M059J (cell line): ENCODE measurements around the gene RAB43. TPM values are rescaled to one million over a fixed set of nuclear protein-coding genes. Genes with fewer than 3 reads are reported as not detected.

Source experiments
- DNase-seq: peaks from one replicate; pipeline ENCODE4 v3.0.0-alpha.2; 2012; ENCODE audit warnings: low read depth
- total RNA-seq: library from RNA; depleted of rRNA; stranded (reverse); fragments of >200 nt; shearing (Covaris generic); gene quantifications from 2 replicates; pipeline ENCODE4 v1.2.3, GENCODE V29; 2014

Gene RAB43
- total RNA-seq, 1 experiment from 2014 or later = 21.1 TPM

DNA sequence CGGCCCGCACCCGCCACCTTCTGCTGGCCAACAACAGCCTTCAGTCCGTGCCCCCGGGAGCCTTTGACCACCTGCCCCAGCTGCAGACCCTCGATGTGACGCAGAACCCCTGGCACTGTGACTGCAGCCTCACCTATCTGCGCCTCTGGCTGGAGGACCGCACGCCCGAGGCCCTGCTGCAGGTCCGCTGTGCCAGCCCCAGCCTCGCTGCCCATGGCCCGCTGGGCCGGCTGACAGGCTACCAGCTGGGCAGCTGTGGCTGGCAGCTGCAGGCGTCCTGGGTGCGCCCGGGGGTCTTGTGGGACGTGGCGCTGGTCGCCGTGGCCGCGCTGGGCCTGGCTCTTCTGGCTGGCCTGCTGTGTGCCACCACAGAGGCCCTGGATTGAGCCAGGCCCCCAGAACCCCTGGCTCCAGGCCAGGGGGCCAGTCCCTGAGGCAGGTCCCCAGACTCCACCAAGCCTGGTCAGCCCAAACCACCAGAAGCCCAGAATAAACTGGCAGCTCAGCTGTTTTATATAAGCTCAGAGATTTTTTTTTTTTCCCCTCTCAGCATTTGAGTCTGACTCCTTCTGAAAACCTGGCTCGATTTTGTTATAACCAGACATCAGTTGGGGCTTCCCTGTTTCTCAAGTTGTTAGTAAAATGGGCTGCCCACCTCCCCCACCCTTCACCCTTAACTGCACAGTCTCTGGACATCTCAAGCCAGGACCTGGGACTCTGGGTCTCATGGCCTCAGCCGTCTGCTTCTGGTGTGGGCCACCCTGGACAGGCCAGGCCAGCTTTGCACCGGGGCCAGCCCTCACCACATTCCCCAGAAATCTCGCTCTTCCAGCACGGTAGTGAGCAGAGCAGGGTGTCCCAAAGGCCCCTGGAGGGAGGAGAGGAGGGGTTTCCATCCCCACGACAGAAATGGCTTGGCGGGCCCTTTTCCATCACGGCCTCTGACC lies 59.4 kb downstream of the RAB43 start:
- no peak for DNase-seq

DNA sequence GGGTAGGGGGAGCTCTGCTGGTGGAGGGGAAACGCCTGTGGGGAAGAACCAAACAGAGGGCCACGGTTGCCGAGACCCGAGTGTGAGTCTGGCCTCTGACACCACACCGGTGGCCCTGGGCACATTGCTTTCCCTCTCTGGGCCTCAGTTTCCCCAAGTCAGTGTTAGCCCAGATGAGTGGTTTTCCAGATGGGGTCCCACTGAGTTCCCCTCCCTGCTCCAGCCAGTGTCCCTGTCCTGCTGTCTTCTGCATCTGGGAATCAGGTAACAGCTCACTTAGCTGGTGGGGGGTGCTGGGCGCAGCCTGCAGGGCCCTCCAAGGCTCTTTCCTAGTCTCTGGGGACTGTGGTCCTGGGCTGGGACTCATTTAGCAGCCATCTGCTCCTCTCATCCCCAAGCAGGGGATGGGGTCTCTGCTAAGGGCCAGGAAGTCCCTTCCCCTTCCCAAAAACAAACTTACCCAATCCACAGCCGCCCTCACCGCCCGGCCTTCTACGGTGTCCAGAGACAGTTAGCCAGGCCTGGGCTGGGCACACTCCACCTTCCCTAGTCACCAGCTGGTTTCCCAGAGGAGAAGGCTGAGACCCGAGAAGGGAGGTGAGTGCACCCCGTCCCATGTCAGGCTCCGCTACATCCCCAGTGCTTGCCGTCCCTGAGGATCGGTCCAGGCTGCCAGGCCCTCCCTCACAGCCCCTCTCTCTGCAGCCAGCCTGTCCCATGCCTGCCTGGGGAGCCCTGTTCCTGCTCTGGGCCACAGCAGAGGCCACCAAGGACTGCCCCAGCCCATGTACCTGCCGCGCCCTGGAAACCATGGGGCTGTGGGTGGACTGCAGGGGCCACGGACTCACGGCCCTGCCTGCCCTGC lies 60.3 kb downstream of the RAB43 start:
- DNase-seq = no peak

DNA sequence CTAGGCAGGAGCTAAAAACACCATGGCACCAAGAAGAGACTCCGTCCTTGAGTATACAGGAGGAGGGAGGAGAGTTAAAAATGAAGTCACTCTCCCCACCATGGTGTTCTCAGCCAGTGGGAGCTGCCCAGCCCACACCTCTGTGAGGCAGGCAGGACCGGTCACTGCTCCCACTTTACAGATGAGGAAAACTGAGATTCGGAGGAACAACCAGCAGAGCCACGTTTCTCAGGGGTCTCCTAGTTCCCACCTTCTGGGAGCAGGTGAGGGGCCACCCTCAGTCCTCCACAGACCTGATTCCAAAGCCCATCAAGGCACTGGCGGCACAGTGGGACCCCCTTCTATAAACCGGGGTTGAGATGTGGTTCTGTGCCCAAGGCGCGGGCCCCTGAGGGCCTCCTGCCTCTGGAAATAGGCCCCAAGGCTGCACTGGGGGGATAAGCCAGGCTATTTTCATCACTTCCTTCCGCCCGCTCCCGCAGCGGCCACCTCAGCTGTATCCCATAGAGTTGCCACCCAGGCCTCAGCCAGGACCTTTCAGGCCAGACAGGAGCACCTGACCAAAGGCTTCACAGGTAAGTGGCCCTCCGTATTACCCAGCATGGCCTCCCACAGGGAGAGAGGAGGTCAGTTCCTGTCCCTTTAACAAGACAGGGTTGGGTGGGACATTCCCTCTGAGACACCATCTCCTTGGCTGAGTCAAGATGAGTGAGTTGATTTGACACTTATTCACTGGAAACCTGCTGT lies 61.2 kb downstream of the RAB43 start, which contains the start of gene GP9:
GP9 (plus strand) TSS at position 504 of the 747 bp plus-strand sequence. CDS start 961 bp downstream, outside the sequence.
- DNase-seq = no peak

DNA sequence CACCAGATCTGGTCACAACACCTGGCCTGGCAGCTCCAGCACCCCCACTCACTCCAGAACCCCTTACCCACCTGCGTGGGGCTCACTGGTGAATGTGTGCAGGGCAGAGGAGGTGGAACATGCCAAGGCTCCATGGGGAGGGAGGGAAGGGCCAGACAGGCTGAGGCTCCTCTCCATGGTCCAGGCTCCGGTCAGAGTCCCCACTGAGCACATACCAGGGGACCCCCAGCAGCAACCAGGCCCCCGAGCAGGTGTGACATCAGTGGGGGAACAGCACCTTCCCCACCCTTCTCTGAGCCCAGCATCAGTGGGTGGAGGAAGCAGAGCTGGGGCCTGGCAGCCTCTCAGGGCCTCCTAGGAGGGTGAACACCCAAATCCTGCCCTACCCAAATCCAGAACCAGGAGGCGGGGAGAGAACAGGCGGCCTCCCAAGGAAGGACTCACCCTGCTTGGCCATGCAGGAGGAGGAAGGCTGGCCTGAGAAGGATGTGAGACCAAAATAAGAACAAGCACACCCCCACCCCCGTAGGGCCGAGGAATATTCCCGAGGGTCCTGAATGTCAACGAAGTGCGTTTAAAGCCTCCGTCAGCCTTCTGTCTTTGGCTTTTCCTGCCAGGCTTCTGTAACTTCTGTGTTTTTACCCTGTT lies 62.2 kb downstream of the RAB43 start:
- no peak for DNase-seq

DNA sequence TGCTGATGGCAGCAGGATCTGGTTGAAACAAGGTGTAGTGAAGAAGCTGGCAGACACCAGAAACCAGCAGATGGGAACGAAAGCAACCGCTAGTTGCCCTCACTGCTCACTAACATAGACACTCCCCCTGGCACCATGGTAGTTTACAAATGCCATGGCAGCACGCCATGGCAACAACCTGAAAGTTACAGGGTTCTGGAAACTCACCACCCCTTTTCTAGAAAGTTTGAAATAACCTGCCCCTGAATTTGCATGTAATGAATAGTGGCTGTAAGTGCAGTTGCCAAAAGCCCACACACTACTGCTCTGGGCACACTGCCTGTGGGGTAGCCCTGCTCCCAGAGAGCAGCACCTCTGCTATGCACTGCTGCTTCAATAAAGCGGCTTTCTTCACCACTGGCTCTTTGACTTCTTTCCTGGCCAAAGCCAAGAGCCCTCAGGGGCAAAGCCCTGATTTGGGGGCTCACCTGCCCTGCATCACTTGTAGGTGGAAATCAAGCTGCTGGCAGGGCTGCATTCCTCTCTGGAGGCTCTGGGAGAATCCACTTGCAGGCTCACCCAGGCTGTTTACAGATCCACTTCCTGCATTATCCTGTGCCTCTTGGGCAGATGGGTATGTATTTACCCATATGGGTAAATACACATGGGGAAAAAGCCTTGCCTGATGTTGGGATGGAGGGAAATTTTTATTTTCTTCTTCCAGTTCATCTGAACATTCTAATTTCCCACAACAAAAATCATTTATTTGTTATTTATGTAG lies 63.0 kb downstream of the RAB43 start:
- DNase-seq = peak; percentile 64

DNA sequence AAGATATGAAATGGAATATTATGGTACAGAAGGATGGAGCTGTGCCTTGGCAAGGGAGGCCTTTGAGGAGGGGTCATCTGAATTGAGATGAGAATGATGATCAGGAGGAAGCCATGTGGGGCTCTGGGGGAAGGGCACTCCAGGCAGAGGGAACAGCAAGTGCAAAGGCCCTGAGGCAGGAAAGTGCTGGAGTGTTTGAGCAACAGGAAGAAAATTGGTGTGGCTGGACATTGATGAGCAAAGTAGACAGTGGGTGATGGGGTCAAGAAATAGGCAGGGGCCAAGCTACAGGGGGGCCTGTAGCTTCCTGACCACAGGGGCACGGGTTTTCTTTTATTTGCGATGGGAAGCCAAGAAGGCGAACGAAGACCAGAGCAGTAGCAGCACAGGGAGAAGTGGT lies 64.4 kb downstream of the RAB43 start:
- no peak for DNase-seq

DNA sequence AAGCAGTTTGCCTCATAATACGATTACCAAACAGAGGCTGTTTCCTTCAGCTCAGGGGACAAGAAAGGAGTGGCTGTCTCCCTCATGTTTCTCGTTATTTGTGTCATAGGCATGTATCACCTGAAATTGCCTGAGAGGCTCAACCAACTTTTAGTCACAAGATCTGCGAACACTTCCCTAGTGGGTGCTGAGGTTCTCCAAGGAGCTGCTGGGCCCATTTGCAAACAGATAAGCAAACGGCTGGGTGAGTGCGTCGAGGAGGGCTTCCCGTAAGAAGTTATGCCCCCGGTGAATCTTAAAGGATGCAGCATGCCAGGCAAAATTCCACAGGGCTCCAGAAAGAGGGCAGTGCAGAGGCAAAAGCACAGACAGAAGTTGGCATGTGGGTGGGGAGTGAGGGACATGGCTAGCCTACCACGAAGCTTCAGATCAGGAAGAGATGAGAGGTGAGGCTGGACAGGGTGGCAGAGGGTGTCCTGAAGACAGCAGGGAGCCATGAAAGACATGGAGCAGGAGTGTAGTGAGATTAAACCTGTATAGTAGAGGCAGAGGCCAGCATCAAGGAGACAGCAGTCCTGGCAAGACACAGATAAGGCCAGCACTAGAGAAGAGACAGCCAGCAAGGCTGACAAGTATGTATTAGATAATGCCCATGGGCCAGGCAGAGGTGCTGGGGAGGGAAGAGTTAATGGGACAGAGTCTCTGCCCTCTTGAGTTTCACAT lies 65.0 kb downstream of the RAB43 start:
- no peak for DNase-seq

DNA sequence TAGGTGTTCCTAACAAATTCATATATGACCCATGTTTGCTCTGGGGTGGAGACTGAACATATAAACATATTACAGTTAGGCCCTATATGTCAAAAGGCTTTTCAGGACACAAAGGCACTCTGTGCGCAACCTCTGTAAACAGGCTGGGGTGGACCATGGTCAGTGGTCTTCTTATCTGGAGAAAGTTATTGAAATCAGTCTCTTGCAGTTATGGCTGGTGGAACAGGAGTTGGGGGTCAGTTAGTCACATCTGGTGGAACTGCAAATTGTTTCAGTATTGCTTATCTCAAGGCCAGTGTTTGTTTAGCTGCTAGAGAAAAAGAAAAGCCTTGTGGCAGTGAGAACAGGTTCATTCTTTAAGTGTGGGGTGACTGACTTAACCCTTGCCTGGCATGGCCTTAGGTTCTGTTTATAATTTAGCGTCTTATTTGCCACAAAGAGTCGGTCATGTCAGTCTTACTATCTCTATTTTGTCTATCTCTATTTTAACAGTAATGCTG lies 66.9 kb downstream of the RAB43 start:
- DNase-seq = no peak

DNA sequence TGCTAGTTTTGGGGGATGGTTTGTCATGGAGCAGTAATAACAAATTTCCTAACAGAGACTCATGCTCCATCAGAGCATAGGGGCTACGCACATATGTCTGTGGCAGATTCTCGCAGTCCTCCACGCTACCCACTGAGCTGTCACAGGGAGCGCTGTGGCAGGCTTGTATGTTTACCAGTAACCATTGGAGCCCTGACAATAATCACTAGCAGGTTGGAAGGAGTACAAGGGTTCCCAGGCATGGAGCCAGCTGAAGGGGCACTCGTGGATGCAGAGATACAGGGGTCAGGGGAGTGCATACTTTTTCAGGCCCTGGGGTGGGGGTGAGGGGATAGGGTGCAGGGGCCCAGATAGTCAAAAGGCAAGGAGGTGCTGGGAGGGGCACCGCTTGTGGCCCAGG lies 68.9 kb downstream of the RAB43 start:
- DNase-seq = no peak

DNA sequence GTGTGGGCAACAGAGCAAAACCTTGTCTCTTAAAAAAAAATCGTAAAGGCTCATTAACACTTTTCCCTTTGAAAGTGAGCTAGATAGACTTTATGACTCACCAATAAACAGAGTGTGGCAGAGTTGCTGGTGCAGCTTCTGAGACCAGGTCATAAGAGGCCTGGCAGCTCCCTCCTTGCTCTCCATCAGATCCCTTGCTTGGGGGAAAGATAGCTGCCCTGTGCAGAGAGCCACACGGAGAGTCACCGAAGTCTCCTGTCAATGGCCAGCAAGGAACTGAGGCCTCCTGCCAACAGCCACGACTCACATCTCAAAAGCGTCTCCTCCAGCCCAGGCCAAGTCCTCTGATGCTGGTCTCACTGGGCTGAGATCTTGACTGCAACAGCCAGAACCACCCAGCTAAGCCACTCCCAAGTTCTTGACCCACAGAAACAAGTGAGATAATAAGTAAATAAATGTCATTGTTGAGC lies 69.7 kb downstream of the RAB43 start:
- peak; percentile 35 for DNase-seq

DNA sequence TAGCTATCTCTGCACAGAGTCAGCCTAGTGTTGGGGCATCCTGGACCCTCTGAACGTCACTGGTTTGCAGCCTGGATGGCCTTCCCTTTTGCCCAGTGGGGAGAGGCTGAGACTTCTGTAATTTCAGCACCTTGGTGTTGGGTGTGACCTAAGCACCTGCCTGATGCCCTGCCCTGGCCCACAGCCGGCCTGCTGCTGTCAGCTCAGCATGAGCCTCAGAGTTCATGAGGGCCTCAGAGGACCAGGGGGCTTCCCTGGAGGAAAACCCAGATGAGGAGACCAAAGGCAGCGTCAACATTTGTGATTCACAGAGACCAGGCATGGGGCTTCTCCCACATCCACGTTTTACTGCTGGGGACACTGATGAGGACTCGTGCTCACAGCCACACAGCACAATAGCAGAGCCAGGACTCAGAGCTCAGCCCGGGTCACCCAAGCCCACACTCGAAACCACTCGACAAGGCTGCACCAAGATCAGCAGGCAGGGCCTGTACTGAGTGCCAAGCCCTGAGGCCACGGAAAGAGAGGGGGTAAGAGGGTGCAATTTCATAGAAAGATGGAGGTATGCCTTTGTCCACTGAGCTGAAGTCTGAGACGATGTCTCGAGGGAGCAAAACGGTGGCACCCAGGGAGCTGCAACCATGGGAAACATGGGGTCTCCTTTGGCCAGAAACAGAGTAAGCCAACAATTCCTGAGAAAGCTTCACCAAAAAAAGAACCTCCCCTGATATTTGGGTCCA lies 70.9 kb downstream of the RAB43 start:
- DNase-seq = no peak

DNA sequence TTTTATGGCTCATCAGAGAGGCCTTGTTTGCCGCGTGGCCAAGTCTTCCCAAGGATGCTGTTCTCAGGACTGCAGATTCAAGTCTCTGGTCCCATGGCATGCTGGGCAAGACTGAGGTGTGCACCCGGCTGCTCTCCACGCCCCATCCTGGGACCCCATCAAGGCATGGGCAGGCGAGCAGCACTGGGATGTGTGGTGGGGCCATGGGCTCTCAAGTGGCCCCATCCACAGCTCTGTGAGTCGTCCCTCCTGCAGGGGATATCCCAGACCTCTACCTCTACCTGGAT lies 74.1 kb downstream of the RAB43 start:
- DNase-seq = no peak

DNA sequence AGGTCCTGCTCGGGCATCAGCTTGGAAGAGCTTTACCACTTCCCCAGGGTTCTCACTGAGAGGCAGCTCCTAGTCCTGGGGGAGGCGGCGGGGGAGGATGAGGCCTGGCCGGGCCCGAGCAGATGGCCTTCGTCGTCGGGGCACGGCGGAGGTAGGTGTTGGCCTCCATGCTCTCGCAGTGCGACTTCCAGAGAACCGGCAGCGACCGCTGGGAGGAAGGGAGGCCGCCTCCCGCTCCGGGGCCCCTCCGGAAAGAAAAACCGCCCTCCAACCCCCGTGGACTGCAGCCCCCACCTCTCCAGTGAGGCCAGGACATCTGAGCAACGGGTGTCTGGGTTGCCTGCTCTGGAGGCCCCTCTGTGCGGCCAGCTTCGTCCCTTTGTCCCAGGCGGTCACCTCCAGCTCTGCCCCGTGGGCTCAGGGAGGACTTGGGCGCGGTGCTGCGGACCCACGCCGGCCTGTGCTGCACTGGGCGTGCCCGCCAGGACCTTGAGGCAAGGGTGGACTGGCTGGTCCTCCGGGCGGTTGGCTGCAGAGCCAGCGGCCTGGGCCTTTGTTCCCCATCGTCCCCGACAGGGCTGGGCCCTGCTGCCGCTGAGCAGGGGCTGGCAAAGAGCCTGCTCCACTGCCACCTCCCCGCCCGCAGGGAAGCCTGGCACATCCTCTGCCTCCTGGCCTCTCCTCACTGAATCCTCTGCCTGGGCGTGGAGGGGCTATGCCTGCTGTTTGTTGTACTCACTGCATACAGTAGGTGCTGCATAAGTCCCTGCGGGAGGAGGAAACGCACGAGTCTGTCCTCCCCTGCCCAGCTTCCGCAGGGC lies 74.7 kb downstream of the RAB43 start:
- no peak for DNase-seq

DNA sequence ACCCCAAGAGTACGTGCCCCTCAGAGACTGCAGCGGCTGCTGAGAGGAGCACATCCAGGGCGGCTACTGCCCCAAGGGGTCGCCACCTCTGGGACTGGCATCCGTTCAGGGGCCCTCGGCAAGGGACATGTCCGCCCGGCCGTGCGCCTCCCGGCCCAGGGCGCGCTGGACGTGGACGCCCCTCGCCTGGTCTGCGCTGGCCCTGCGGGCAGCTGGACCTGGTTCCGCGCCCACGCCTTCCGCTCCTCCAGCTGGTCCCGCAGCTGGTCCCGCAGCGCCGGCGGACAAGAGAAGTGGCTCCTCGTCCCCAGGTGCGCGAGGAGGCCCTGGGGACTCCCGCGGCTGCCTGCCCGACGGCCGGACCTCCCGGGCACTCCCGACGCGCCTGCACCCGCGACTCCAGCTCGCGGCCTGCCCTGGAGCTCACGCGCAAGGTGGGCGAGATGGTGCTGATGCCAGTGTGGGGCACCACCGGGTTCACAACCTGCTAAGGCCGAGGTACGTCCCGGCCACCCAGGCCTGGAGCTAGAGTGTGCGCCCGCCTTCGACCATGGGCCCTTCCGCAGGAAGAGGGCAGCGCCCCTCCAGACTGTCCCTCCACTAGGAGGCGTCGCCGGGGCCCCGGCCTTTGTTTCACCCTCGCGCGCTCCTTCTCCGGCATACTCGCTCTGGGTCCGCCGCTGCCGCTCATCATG lies 75.4 kb downstream of the RAB43 start:
- no peak for DNase-seq

DNA sequence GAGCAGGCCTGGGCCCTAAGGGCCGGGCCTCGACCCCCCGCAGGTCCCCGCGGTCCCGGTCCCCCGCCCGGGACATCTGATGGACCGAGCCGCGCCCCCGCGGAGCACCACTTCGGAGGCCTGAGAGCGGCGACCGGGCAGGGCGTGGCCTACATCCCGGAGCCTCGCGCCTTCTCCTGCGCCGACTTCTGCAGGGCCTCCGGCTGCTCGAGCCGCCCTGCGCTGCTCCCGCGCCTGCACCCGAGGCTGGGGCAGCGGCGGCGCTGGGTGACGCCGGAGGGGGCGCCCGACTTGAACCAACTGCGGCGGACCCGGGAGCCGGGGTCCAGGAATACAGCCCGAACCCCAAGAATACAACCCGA lies 75.9 kb downstream of the RAB43 start:
- no peak for DNase-seq

DNA sequence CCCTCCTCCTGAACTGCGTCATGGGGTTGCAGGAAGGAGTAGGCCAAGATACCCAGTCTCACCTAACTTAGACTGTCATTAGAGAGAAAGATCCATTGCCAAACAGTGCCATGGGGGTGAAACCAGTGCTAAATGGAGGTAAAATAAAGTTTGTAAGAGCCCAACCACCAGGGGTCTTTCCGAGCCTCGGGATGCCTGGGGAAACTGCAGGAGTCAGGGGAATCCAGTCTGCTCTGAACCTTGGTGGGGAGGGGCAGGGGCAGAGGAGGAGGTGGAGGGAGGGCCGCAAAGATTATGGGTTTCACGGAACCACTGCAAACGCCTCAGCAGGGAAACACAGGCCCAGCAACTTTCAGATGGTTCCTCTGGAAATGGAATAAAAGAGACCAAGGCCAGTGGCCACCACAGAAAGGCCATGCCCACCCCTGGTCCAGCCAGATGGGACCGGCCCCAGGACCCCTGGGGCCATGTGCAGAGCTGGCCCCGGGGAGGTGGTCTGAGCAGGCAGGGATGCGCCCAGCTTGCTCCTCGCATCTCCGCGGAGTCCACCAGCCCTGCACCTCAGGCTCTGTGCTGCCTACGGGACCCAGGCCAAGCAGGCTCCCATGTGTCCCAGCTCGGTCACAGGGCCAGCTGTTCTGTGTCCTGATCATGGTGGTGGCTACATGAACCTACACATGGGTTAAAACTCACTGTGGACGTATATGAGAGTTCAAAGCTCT lies 80.9 kb downstream of the RAB43 start:
- DNase-seq = no peak

DNA sequence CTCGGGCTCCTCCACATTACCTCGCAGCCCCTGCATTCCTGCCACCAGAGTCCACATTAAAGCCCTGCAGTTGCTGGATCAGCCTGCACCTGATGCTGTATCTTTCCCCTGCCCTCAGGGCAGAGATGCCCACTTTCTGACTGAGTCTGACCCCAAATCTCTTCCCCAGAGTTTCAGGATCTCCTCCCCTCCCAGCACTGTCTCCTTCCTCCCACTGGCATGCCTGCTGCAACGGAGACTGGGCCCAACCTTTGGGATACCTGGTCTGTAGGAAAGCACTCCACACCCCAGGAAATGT lies 81.6 kb downstream of the RAB43 start:
- no peak for DNase-seq
